IMR-90 (cell line): ENCODE measurements around the gene ME1. TPM values are rescaled to one million over a fixed set of nuclear protein-coding genes. Genes with fewer than 3 reads are reported as not detected.

Experiments
- ATAC-seq: fragments of 200-7000 bp; cut with Tn5 transposase; 2 replicates; pipeline ENCODE4 v1.9.1; 2020; ENCODE audit warnings: low read depth, mild to moderate bottlenecking, moderate library complexity
- BruUV-seq: library from RNA; stranded (reverse); fragments of 400-500 nt; replicated peaks from 2 replicates; lab custom pipeline; 2021; lab: Mats Ljungman, UMichigan
- CTCF ChIA-PET: fragments of 300-600 bp; formaldehyde crosslinking; extraction: SDS; loops from one replicate; lab custom pipeline; 2021; ENCODE audit warnings: antibody characterized with exemption; lab: Yijun Ruan, JAX
- POLR2A ChIA-PET: fragments of 300-600 bp; sonication (Branson Sonifier 250); formaldehyde crosslinking; loops from one replicate; lab custom pipeline; 2022; ENCODE audit warnings: antibody characterized with exemption; ENCODE audit not compliant: unreplicated experiment; lab: Charles Lee
- DNase-seq: peaks from one replicate; pipeline ENCODE4 v3.0.0; 2013
- H2AFZ ChIP-seq: replicated peaks from 2 replicates; pipeline ENCODE3; 2013; ENCODE audit warnings: low read length, mild to moderate bottlenecking; ENCODE audit not compliant: poor library complexity
- H2AK5ac ChIP-seq: 2 replicates; pipeline ENCODE4 v1.6.1; 2013; ENCODE audit warnings: low read depth, low read length, inconsistent platforms
- H2AK9ac ChIP-seq: replicated peaks from 2 replicates; pipeline ENCODE3; 2013; ENCODE audit warnings: mild to moderate bottlenecking, low read depth, low read length, moderate library complexity; ENCODE audit not compliant: poor library complexity
- H2BK120ac ChIP-seq: 2 replicates; pipeline ENCODE4 v1.6.1; 2013; ENCODE audit warnings: low read depth, low read length, inconsistent platforms
- H2BK15ac ChIP-seq: 3 replicates; pipeline ENCODE4 v1.6.1; 2013; ENCODE audit warnings: low read depth, low read length, inconsistent platforms
- H2BK20ac ChIP-seq: 2 replicates; pipeline ENCODE4 v1.6.1; 2013; ENCODE audit warnings: low read depth, mild to moderate bottlenecking, inconsistent platforms, low read length, moderate library complexity
- H2BK5ac ChIP-seq: 2 replicates; pipeline ENCODE4 v1.6.1; 2013; ENCODE audit warnings: mild to moderate bottlenecking, low read depth, low read length, inconsistent platforms; ENCODE audit not compliant: poor library complexity, severe bottlenecking
- H3K14ac ChIP-seq: replicated peaks from 2 replicates; pipeline ENCODE4 v1.6.1; 2013; ENCODE audit warnings: low read depth, low read length, inconsistent platforms
- H3K18ac ChIP-seq: 2 replicates; pipeline ENCODE4 v1.6.1; 2013; ENCODE audit warnings: low read depth, low read length, control low read depth
- H3K23ac ChIP-seq: 2 replicates; pipeline ENCODE4 v1.6.1; 2013; ENCODE audit warnings: low read depth, low read length, inconsistent platforms
- H3K27ac ChIP-seq: 2 replicates; pipeline ENCODE4 v1.5.1; 2013; ENCODE audit warnings: mild to moderate bottlenecking, control low read depth, low read length; ENCODE audit not compliant: insufficient read depth
- H3K27me3 ChIP-seq: 2 replicates; pipeline ENCODE4 v1.6.1; 2013; ENCODE audit warnings: low read length; ENCODE audit not compliant: control insufficient read depth, insufficient read depth
- H3K36me3 ChIP-seq: 2 replicates; pipeline ENCODE4 v1.6.1; 2013; ENCODE audit warnings: low read length, mixed read lengths; ENCODE audit not compliant: control insufficient read depth, insufficient read depth
- H3K4ac ChIP-seq: 2 replicates; pipeline ENCODE4 v1.6.1; 2013; ENCODE audit warnings: low read depth, low read length, inconsistent platforms
- H3K4me1 ChIP-seq: 2 replicates; pipeline ENCODE4 v1.6.1; 2013; ENCODE audit warnings: low read length, mixed read lengths; ENCODE audit not compliant: control insufficient read depth, insufficient read depth
- H3K4me2 ChIP-seq: 2 replicates; pipeline ENCODE4 v1.6.1; 2013; ENCODE audit warnings: low read depth, mild to moderate bottlenecking, control low read depth, low read length, moderate library complexity
- H3K4me3 ChIP-seq: 2 replicates; pipeline ENCODE4 v1.5.1; 2013; ENCODE audit warnings: low read depth, mild to moderate bottlenecking, control low read depth, low read length, moderate library complexity; ENCODE audit not compliant: insufficient read depth
- H3K56ac ChIP-seq: 2 replicates; pipeline ENCODE4 v1.6.1; 2013; ENCODE audit warnings: low read length, inconsistent platforms; ENCODE audit not compliant: insufficient read depth; ENCODE audit errors: extremely low read depth
- H3K79me1 ChIP-seq, 2 experiments: 2 replicates each; pipeline ENCODE4 v1.6.1; 2013; ENCODE audit warnings: low read length in 2 of 2, inconsistent platforms in 1 of 2, low read depth in 1 of 2
- H3K9ac ChIP-seq: 2 replicates; pipeline ENCODE4 v1.6.1; 2013; ENCODE audit warnings: low read depth, low read length, control low read depth
- H3K9me1 ChIP-seq: 2 replicates; pipeline ENCODE4 v1.6.1; 2013; ENCODE audit warnings: low read length, inconsistent platforms; ENCODE audit not compliant: insufficient read depth
- H3K9me3 ChIP-seq: 2 replicates; pipeline ENCODE4 v1.6.1; 2013; ENCODE audit warnings: low read length; ENCODE audit not compliant: control insufficient read depth, insufficient read depth
- H4K20me1 ChIP-seq: 2 replicates; pipeline ENCODE4 v1.6.1; 2013; ENCODE audit warnings: low read length, inconsistent platforms; ENCODE audit not compliant: insufficient read depth
- H4K5ac ChIP-seq: 2 replicates; pipeline ENCODE4 v1.6.1; 2013; ENCODE audit warnings: mild to moderate bottlenecking, low read depth, low read length, control low read depth
- H4K8ac ChIP-seq, 2 experiments: 2 replicates each; pipeline ENCODE4 v1.6.1; 2013; ENCODE audit warnings: low read depth in 2 of 2, low read length in 2 of 2, control low read depth in 1 of 2, inconsistent platforms in 1 of 2
- H4K91ac ChIP-seq: 2 replicates; pipeline ENCODE4 v1.6.1; 2013; ENCODE audit warnings: low read depth, low read length, inconsistent platforms; ENCODE audit not compliant: insufficient read depth
- BHLHE40 ChIP-seq: fragments of 150-350 bp; IDR thresholded peaks from 2 replicates; pipeline ENCODE4 v1.6.1; 2016; ENCODE audit warnings: mild to moderate bottlenecking, low read depth, low read length
- CEBPB ChIP-seq: IDR thresholded peaks from 2 replicates; pipeline ENCODE4 v1.6.1; 2012; ENCODE audit warnings: low read depth, low read length, improper control_type of control experiment
- CHD1 ChIP-seq: IDR thresholded peaks from 2 replicates; pipeline ENCODE4 v1.6.1; 2012; ENCODE audit warnings: low read depth, low read length, improper control_type of control experiment
- CTCF ChIP-seq: conservative IDR thresholded peaks from 2 replicates; pipeline ENCODE4 v1.5.1; 2012; ENCODE audit warnings: mild to moderate bottlenecking, low read depth, low read length, improper control_type of control experiment
- FOS ChIP-seq: fragments of 150-350 bp; IDR thresholded peaks from 2 replicates; pipeline ENCODE4 v1.6.1; 2016; ENCODE audit warnings: low read depth, low read length
- MAFK ChIP-seq: IDR thresholded peaks from 2 replicates; pipeline ENCODE4 v1.6.1; 2012; ENCODE audit warnings: low read depth, low read length, improper control_type of control experiment
- NFE2L2 ChIP-seq: fragments of 150-350 bp; IDR thresholded peaks from 2 replicates; pipeline ENCODE4 v1.6.1; 2016; ENCODE audit warnings: low read depth, mild to moderate bottlenecking, low read length
- POLR2A ChIP-seq: IDR thresholded peaks from 2 replicates; pipeline ENCODE4 v1.6.1; 2012; ENCODE audit warnings: mild to moderate bottlenecking, low read depth, low read length
- RAD21 ChIP-seq: IDR thresholded peaks from 2 replicates; pipeline ENCODE4 v1.6.1; 2012; ENCODE audit warnings: low read length, improper control_type of control experiment
- RCOR1 ChIP-seq: IDR thresholded peaks from 2 replicates; pipeline ENCODE4 v1.6.1; 2012; ENCODE audit warnings: mild to moderate bottlenecking, low read length, improper control_type of control experiment; ENCODE audit not compliant: insufficient replicate concordance
- USF2 ChIP-seq: fragments of 150-350 bp; IDR thresholded peaks from 2 replicates; pipeline ENCODE4 v1.6.1; 2017; ENCODE audit warnings: mild to moderate bottlenecking, antibody characterized with exemption, low read length, low read depth
- WGBS, 2 experiments: methylation state at CpG; one replicate each; pipeline versions ENCODE4 v1.1.5 to v1.1.7; 2013; ENCODE audit warnings: missing lambda C conversion rate in 2 of 2; ENCODE audit not compliant: insufficient read length in 1 of 2; ENCODE audit errors: extremely low coverage in 2 of 2; 5-methylcytosine and 5-hydroxymethylcytosine counted together
- dilution Hi-C: fragments of 300-500 bp; cut with HindIII; formaldehyde crosslinking; loops from one replicate; pipeline ENCODE4 v1.14.3; 2018; ENCODE audit warnings: low sequenced_read_pairs; ENCODE audit not compliant: unreplicated experiment
- in situ Hi-C: fragments of 300-500 bp; cut with MboI; formaldehyde crosslinking; loops from 3 replicates; pipeline ENCODE4 v1.14.3; 2019; ENCODE audit warnings: low sequenced_read_pairs, inconsistent platforms, mixed read lengths
- intact Hi-C: fragments of 100-400 bp; cut with micrococcal nuclease; formaldehyde crosslinking; loops from 2 replicates; pipeline ENCODE4 v1.10.0; 2022
- polyA plus RNA-seq, 3 experiments: library from polyadenylated mRNA; depleted of rRNA; stranded (reverse); fragments of >200 nt; gene quantifications; 2 replicates each; pipeline ENCODE4 v1.2.3, GENCODE V29; 2012; ENCODE audit warnings: low replicate concordance in 1 of 3
- total RNA-seq: library from RNA; depleted of rRNA; stranded (reverse); fragments of >200 nt; gene quantifications from 2 replicates; pipeline ENCODE4 v1.2.3, GENCODE V29; 2012

Gene ME1
- total and polyA plus RNA-seq, 2 of the 4 experiments (the other 2 are of a cell fraction): 21.5 to 24.4 TPM

- Histone ChIP-seq H4K5ac (no peak overlapping the region), H4K8ac (no peak overlapping the region), H2BK20ac (no peak overlapping the region), H3K79me1 (no peaks in the 10 kb centered on the region), H3K4me2 (no peak overlapping the region), H4K20me1 (no peaks in the 10 kb centered on the region), H3K9me3 (no peaks in the 10 kb centered on the region), H3K18ac (no peak overlapping the region), H3K23ac (no peak overlapping the region), H3K4ac (no peak overlapping the region), H2AK5ac (no peak overlapping the region), H3K27me3 (peaks cover 1% of the 10 kb centered on the region; the same call in 1 of the 2 replicates), H4K91ac (no peak overlapping the region), H3K9me1 (no peaks in the 10 kb centered on the region), H3K36me3 (no peaks in the 10 kb centered on the region), H2AK9ac (no peak overlapping the region), H3K27ac (no peak overlapping the region), H3K14ac (no peak overlapping the region), H3K56ac (no peak overlapping the region), H2BK15ac (no peak overlapping the region), H2BK5ac (no peak overlapping the region), H3K4me1 (no peaks in the 10 kb centered on the region), H3K9ac (no peak overlapping the region), H2AFZ (no peak overlapping the region), H2BK120ac (no peak overlapping the region), H3K4me3 (no peak overlapping the region)
- ChIA-PET POLR2A (no interaction called here), CTCF (no interaction called here)
- in situ Hi-C loops: no loop called here
- DNase-seq (no peak), ATAC-seq (no peak)
- no CpG with 5 or more reads among the region's 1 CpG for WGBS, 2 experiments
- intact Hi-C loops: no loop called here
- TF ChIP-seq RCOR1 (no peak), RAD21 (no peak), FOS (no peak), CEBPB (no peak), POLR2A (no peak), CHD1 (no peak), NFE2L2 (no peak), MAFK (no peak), CTCF (no peak), USF2 (no peak), BHLHE40 (no peak)
- dilution Hi-C loops: no loop called here
- BruUV-seq: no TSS peak
Measured at GRCh38 chr6:83480470-83480869, 49.6 kb upstream of the ME1 start.
